Neural cell (in vitro differentiated cells): ENCODE measurements around the gene PDCD1LG2.

Source experiments
- EP300 ChIP-seq: fragments of 450-650 bp; conservative IDR thresholded peaks from 2 replicates; pipeline ENCODE4 v1.6.1; 2014; ENCODE audit warnings: antibody characterized with exemption, mild to moderate bottlenecking, moderate library complexity; ENCODE audit not compliant: poor library complexity, severe bottlenecking
- TF ChIP-seq, protein P1 (sequence below): IDR thresholded peaks from 2 replicates; pipeline ENCODE4 v1.6.1; 2012; ENCODE audit warnings: borderline replicate concordance

DNA sequence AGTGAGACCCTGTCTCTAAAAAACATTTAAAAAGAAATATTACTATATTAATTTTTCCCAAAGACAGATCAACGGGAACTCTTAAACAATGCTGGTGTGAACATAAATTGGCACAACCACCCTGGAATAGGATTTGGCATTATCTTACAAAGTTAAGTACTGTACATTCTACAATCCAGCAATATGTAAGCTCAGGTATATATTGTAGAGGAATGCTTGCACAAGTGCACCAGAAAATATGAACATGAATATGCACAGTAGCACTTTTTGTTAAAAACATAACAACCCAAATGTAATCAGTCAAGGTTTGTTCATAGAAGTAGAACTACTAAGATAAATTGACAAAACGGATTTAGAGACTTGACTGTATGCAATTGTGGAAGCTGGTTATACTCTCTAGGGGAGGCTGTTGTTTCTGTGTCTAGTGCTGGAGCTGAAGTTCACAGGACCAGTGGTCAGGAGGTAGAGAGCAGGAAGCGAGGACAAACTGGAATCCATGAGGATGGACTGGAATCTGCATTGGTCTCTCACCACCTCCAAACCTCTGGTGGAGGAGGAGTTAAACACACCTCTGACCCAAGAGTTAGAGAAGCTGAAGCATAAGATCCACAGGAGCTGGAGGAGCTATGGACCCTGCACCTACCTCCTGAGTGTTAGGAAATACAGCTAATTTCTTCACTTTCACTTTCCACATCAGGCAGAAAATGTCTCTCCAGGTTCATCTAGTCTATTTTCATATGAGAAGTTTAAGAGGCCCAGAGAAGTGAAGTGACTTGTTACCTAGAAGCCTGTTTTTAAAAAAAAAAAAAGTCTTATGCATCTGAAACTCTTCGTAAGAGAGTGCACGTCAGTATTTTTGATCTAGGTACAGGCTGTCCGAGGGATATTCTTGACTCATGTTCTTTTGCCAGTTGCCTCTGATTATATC, 98.2 kb downstream of the PDCD1LG2 start:
- TF ChIP-seq EP300: no peak
- TF ChIP-seq, protein P1, sequence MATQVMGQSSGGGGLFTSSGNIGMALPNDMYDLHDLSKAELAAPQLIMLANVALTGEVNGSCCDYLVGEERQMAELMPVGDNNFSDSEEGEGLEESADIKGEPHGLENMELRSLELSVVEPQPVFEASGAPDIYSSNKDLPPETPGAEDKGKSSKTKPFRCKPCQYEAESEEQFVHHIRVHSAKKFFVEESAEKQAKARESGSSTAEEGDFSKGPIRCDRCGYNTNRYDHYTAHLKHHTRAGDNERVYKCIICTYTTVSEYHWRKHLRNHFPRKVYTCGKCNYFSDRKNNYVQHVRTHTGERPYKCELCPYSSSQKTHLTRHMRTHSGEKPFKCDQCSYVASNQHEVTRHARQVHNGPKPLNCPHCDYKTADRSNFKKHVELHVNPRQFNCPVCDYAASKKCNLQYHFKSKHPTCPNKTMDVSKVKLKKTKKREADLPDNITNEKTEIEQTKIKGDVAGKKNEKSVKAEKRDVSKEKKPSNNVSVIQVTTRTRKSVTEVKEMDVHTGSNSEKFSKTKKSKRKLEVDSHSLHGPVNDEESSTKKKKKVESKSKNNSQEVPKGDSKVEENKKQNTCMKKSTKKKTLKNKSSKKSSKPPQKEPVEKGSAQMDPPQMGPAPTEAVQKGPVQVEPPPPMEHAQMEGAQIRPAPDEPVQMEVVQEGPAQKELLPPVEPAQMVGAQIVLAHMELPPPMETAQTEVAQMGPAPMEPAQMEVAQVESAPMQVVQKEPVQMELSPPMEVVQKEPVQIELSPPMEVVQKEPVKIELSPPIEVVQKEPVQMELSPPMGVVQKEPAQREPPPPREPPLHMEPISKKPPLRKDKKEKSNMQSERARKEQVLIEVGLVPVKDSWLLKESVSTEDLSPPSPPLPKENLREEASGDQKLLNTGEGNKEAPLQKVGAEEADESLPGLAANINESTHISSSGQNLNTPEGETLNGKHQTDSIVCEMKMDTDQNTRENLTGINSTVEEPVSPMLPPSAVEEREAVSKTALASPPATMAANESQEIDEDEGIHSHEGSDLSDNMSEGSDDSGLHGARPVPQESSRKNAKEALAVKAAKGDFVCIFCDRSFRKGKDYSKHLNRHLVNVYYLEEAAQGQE: no peak
